ENCODE results near the gene CDR2L.
"Not testable (repeated sequence)": the region's sequence is repeated elsewhere in the genome, so short reads cannot be mapped to it uniquely, and the experiment has no call there.

The CDR2L gene

GRCh38 chr17:75026650-75027049 is 39.2 kb downstream of the CDR2L start:
- H3K36me3 ChIP-seq (ENCODE audit: control insufficient read depth, insufficient read depth, low read length); H3K27me3 ChIP-seq (ENCODE audit: control insufficient read depth, insufficient read depth, low read length); H3K4me1 ChIP-seq (ENCODE audit: control insufficient read depth, insufficient read depth, low read length); H3K4me3 ChIP-seq (ENCODE audit: low read depth, low read length); H3K9ac ChIP-seq (ENCODE audit: low read depth, low read length); H3K9me3 ChIP-seq (ENCODE audit: control insufficient read depth, insufficient read depth, low read length): not testable (repeated sequence)

DNA sequence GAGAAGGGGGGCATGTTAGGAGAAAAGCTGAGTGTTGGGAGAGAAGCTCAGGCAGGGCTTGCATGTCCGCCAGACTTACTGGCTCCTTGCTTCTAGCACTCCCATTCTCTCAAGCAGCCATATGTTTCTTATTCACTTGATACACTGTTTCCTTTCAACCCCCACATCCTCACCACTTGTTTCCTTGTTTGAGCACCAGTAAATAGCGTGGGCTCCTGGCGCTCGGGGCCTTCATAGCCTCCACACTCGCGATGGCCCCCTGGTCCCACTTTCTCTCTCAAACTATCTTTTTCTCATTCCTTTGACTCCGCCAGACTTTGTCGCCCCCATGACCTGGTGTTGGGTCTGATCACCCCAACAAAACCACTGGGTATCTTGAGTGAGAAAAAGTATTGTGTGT is 42.7 kb downstream of the CDR2L start:
- Histone ChIP-seq H3K9me3 (ENCODE audit: control insufficient read depth, insufficient read depth, low read length) (no peaks in the 10 kb centered on the region), H3K9ac (ENCODE audit: low read depth, low read length) (no peak overlapping the region), H3K4me1 (ENCODE audit: control insufficient read depth, insufficient read depth, low read length) (no peaks in the 10 kb centered on the region), H3K36me3 (ENCODE audit: control insufficient read depth, insufficient read depth, low read length) (no peaks in the 10 kb centered on the region), H3K4me3 (ENCODE audit: low read depth, low read length) (no peak overlapping the region), H3K27me3 (ENCODE audit: control insufficient read depth, insufficient read depth, low read length) (peaks cover 2% of the 10 kb centered on the region)

DNA sequence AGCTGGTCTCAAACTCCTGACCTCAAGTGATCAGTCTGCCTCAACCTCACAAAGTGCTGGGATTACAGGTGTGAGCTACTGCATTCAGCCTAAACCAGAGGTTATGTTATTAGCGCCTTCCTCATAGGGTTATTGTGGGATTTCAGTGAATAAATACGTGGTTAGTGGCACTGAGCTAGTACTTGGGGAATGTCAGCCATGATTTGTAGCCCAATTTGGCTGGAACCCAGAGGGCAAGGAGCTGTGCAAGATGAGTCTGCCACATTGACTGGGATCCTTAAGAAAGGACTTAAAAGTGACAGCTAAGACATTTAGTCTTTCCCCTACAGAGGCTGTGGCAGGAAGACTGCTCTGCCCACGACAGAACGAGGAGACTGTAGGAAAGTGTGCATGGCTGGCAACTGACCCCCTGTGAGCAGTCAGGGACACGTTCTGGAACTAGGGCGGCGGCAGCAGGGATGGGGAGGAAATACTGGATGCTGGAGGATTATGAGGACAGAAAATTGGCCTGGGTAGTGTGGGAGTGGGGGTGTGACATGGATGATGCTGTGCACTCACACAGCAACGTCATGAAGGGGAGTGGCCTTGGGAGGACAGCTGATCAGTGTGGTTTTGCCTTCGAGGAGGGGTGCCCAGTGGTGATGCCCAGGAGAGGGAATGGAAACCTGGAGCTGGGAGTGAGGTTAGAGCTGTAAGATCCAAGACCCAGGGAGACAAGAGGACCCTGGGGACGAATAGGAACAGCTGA is 44.7 kb downstream of the CDR2L start:
- no peak overlapping the region for H3K4me3 ChIP-seq (ENCODE audit: low read depth, low read length)
- H3K36me3 ChIP-seq (ENCODE audit: control insufficient read depth, insufficient read depth, low read length), result no peaks in the 10 kb centered on the region
- no peaks in the 10 kb centered on the region for H3K9me3 ChIP-seq (ENCODE audit: control insufficient read depth, insufficient read depth, low read length)
- no peaks in the 10 kb centered on the region for H3K4me1 ChIP-seq (ENCODE audit: control insufficient read depth, insufficient read depth, low read length)
- H3K27me3 ChIP-seq (ENCODE audit: control insufficient read depth, insufficient read depth, low read length), result peaks cover 2% of the 10 kb centered on the region
- H3K9ac ChIP-seq (ENCODE audit: low read depth, low read length), result no peak overlapping the region

- peak overlapping the region; percentile 86 for H3K4me3 ChIP-seq (ENCODE audit: low read depth, low read length)
- H3K9ac ChIP-seq (ENCODE audit: low read depth, low read length), result no peak overlapping the region
- H3K9me3 ChIP-seq (ENCODE audit: control insufficient read depth, insufficient read depth, low read length), result no peaks in the 10 kb centered on the region
- no peaks in the 10 kb centered on the region for H3K36me3 ChIP-seq (ENCODE audit: control insufficient read depth, insufficient read depth, low read length)
- H3K27me3 ChIP-seq (ENCODE audit: control insufficient read depth, insufficient read depth, low read length), result peaks cover 2% of the 10 kb centered on the region
- H3K4me1 ChIP-seq (ENCODE audit: control insufficient read depth, insufficient read depth, low read length), result no peaks in the 10 kb centered on the region
Observed at GRCh38 chr17:75032720-75033280, 45.4 kb downstream of the CDR2L start.

DNA sequence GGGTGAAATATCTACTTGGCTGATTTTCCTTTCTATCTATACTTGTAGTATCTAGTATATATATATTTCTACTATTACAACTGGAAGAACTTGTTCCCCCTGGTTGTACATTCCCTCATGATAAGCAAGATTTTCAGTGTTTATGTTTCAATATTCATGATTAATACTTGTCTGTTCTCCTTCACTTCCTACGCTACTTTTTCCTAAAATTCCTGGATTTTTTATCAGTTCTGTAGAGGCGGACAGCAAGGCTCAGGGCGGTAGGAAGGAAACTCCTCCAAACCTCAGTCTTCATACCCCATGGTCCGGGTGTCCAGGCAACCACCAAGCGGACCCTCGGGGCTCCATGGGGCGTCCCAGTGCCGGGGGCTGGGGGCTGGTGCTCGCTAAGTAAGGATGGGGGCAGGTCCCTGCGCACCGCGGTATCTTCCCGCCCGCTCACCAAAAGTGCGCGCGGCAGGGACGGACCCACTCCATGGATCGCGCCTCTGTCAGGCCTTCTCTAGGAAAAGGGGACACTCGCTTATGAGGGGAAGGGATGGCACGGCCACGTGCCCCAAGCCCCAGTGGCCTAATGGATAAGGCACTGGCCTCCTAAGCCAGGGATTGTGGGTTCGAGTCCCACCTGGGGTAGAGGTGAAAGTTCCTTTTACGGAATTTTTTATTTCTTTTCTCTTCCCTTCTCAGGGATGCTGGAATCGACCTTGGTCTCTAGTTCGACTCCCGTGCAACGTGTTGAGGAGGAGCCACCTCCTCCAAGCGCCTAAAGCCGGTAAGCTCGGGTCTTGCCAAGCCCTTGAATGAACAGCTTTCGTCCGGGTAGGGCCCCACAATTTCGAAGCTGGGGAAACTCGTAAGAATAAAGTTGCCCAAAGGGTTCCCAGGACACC is 46.2 kb downstream of the CDR2L start:
- Histone ChIP-seq H3K4me3 (ENCODE audit: low read depth, low read length) (peak overlapping the region; percentile 86), H3K9ac (ENCODE audit: low read depth, low read length) (peak overlapping the region; percentile 68), H3K4me1 (ENCODE audit: control insufficient read depth, insufficient read depth, low read length) (no peaks in the 10 kb centered on the region)

GRCh38 chr17:75034236-75034908 is 46.9 kb downstream of the CDR2L start:
- Histone ChIP-seq H3K9me3 (ENCODE audit: control insufficient read depth, insufficient read depth, low read length) (no peaks in the 10 kb centered on the region), H3K9ac (ENCODE audit: low read depth, low read length) (peak overlapping the region; percentile 97), H3K4me3 (ENCODE audit: low read depth, low read length) (peak overlapping the region; percentile 86), H3K36me3 (ENCODE audit: control insufficient read depth, insufficient read depth, low read length) (peaks cover 6% of the 10 kb centered on the region), H3K27me3 (ENCODE audit: control insufficient read depth, insufficient read depth, low read length) (peaks cover 2% of the 10 kb centered on the region), H3K4me1 (ENCODE audit: control insufficient read depth, insufficient read depth, low read length) (no peaks in the 10 kb centered on the region)

More for the DNA sequence above, 46.2 kb downstream of the CDR2L start:
- H3K36me3 ChIP-seq (ENCODE audit: control insufficient read depth, insufficient read depth, low read length), result peaks cover 5% of the 10 kb centered on the region
- peaks cover 2% of the 10 kb centered on the region for H3K27me3 ChIP-seq (ENCODE audit: control insufficient read depth, insufficient read depth, low read length)
- H3K9me3 ChIP-seq (ENCODE audit: control insufficient read depth, insufficient read depth, low read length), result no peaks in the 10 kb centered on the region

DNA sequence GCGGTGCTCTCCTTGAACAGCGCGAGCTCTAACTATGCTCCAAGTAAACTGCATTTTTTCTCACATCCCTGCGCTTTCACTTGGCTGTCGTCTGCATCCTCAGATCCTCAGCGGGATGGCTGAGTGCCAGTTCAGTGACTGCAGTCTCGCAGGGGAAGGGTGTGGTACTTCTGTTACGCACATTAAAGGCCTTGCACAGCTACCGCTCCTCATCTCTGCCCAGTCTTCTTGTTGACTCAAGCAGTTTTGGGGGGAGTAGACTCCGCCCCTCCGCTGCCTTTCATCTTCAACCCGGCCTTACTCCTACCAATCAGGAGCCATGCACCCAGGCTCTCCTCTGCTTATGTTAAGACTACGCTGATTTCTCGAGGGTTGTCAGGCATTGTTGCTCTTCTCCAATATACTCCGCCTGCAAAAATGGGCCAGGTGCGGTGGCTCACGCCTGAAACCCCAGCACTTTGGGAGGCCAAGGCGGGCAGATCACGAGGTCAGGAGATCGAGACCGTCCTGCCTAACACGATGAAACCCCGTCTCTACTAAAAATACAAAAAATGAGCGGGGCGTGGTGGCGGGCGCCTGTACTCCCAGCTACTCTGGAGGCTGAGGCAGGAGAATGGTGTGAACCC is 49.3 kb downstream of the CDR2L start:
- Histone ChIP-seq H3K9me3 (ENCODE audit: control insufficient read depth, insufficient read depth, low read length) (no peaks in the 10 kb centered on the region), H3K27me3 (ENCODE audit: control insufficient read depth, insufficient read depth, low read length) (peaks cover 2% of the 10 kb centered on the region), H3K9ac (ENCODE audit: low read depth, low read length) (peak overlapping the region; percentile 8), H3K4me1 (ENCODE audit: control insufficient read depth, insufficient read depth, low read length) (peaks cover 2% of the 10 kb centered on the region), H3K4me3 (ENCODE audit: low read depth, low read length) (no peak overlapping the region), H3K36me3 (ENCODE audit: control insufficient read depth, insufficient read depth, low read length) (peaks cover 26% of the 10 kb centered on the region)

- peaks cover 12% of the 10 kb centered on the region for H3K4me1 ChIP-seq (ENCODE audit: control insufficient read depth, insufficient read depth, low read length)
- H3K36me3 ChIP-seq (ENCODE audit: control insufficient read depth, insufficient read depth, low read length), result peaks cover 31% of the 10 kb centered on the region
- no peaks in the 10 kb centered on the region for H3K27me3 ChIP-seq (ENCODE audit: control insufficient read depth, insufficient read depth, low read length)
- H3K9me3 ChIP-seq (ENCODE audit: control insufficient read depth, insufficient read depth, low read length), result no peaks in the 10 kb centered on the region
- H3K4me3 ChIP-seq (ENCODE audit: low read depth, low read length), result no peak overlapping the region
- no peak overlapping the region for H3K9ac ChIP-seq (ENCODE audit: low read depth, low read length)
Observed at GRCh38 chr17:75039238-75039637, 51.8 kb downstream of the CDR2L start.

DNA sequence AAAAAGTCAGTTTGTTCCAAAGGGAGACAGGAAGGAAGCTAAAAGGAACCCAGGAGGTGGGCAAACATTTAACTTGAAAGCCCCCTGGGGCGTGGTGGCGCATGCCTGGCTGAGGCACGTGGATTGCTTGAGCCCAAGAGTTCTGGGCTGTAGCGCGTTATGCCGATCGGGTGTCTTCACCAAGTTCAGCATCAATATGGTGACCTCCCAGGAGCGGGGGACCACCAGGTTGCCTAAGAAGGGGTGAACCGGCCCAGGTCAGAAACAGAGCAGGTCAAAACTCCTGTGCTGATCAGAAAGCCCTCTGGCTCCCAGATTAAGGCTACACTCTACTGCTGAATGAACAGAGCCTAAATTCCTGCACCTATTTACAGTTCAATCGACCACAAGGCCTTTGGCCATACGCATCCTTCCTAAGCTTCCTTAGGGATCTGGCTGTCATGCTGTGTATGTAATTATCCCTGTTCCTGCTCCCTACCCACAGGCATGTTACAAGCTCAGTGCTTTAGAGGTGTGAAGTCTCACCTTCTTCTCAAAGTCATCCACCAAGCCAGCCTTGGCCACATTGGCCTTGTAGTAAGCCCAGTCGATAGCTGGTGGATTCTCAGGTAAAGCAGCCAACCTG is 54.3 kb downstream of the CDR2L start:
- Histone ChIP-seq H3K4me3 (ENCODE audit: low read depth, low read length) (no peak overlapping the region), H3K27me3 (ENCODE audit: control insufficient read depth, insufficient read depth, low read length) (no peaks in the 10 kb centered on the region), H3K9ac (ENCODE audit: low read depth, low read length) (no peak overlapping the region), H3K9me3 (ENCODE audit: control insufficient read depth, insufficient read depth, low read length) (no peaks in the 10 kb centered on the region), H3K36me3 (ENCODE audit: control insufficient read depth, insufficient read depth, low read length) (peaks cover 31% of the 10 kb centered on the region), H3K4me1 (ENCODE audit: control insufficient read depth, insufficient read depth, low read length) (peaks cover 15% of the 10 kb centered on the region)

DNA sequence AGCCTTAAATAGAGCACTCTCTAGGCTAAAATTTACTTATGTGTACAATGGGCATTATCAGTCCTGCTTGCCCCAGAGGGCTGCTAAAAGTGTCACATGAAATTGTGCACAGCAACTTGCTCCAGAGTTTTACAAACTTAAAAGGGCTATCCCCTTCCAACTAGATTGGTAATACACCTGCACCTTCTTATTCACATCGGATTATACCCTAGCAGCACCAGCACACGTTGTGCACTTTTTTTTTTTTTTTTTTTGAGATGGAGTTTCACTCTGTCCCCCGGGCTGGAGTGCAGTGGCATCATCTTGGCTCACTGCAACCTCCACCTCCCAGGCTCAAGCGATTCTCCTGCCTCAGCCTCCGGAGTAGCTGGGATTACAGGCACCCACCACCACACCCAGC is 56.4 kb downstream of the CDR2L start:
- Histone ChIP-seq H3K36me3 (ENCODE audit: control insufficient read depth, insufficient read depth, low read length) (peaks cover 25% of the 10 kb centered on the region), H3K4me1 (ENCODE audit: control insufficient read depth, insufficient read depth, low read length) (peaks cover 17% of the 10 kb centered on the region)
- H3K9ac ChIP-seq (ENCODE audit: low read depth, low read length); H3K4me3 ChIP-seq (ENCODE audit: low read depth, low read length); H3K9me3 ChIP-seq (ENCODE audit: control insufficient read depth, insufficient read depth, low read length); H3K27me3 ChIP-seq (ENCODE audit: control insufficient read depth, insufficient read depth, low read length): not testable (repeated sequence)

- H3K9ac ChIP-seq (ENCODE audit: low read depth, low read length), result no peak overlapping the region
Observed at GRCh38 chr17:75044716-75045115, 57.3 kb downstream of the CDR2L start.

More at GRCh38 chr17:75044716-75045115, 57.3 kb downstream of the CDR2L start:
- Histone ChIP-seq H3K36me3 (ENCODE audit: control insufficient read depth, insufficient read depth, low read length) (peaks cover 23% of the 10 kb centered on the region), H3K4me1 (ENCODE audit: control insufficient read depth, insufficient read depth, low read length) (peaks cover 18% of the 10 kb centered on the region), H3K9me3 (ENCODE audit: control insufficient read depth, insufficient read depth, low read length) (no peaks in the 10 kb centered on the region), H3K4me3 (ENCODE audit: low read depth, low read length) (peak overlapping the region; percentile 45), H3K27me3 (ENCODE audit: control insufficient read depth, insufficient read depth, low read length) (no peaks in the 10 kb centered on the region)

Measured in iPS-15b (cell line).